Measurements from ENCODE around the gene KCNJ2.

Gene KCNJ2

DNA sequence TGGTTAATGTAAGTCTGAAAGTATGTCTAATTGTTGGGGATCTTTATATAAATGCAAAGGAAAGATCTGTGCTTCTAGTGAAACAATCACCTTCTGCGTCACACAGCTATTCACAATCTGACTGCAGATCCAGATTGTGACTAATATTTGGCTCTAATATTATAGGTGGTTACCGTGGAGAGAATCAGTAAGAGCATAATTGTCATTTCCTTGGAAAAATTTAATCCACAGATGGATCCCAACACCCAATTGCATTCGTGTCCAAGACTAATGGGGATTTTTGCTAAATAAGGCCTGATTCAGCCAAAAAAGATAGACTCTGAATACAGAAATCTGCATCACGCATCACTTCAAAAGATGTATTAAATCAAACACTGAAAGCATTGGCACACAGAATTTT is 2.7 kb upstream of the KCNJ2 start:
- Histone ChIP-seq H3K27me3 (ENCODE audit: insufficient read depth, poor library complexity, severe bottlenecking) (no peaks in the 10 kb centered on the region), H3K27ac (replicated peaks) (no peak overlapping the region), H3K4me3 (replicated peaks; ENCODE audit: insufficient read depth, low read length) (no peak overlapping the region)
- DNase-seq (ENCODE audit: low read depth in 1 of 2, low spot score in 1 of 2) = no peak
- TF ChIP-seq SPI1 (IDR thresholded peaks at IDR 0.05; ENCODE audit: borderline replicate concordance, low read depth) = no peak
- no peak for TF ChIP-seq POLR2AphosphoS5 (IDR thresholded peaks at IDR 0.05; ENCODE audit: low read depth)
- TF ChIP-seq, protein P1, sequence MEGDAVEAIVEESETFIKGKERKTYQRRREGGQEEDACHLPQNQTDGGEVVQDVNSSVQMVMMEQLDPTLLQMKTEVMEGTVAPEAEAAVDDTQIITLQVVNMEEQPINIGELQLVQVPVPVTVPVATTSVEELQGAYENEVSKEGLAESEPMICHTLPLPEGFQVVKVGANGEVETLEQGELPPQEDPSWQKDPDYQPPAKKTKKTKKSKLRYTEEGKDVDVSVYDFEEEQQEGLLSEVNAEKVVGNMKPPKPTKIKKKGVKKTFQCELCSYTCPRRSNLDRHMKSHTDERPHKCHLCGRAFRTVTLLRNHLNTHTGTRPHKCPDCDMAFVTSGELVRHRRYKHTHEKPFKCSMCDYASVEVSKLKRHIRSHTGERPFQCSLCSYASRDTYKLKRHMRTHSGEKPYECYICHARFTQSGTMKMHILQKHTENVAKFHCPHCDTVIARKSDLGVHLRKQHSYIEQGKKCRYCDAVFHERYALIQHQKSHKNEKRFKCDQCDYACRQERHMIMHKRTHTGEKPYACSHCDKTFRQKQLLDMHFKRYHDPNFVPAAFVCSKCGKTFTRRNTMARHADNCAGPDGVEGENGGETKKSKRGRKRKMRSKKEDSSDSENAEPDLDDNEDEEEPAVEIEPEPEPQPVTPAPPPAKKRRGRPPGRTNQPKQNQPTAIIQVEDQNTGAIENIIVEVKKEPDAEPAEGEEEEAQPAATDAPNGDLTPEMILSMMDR (IDR thresholded peaks at IDR 0.05; ENCODE audit: insufficient read depth, low read length) = no peak
- no peak for TF ChIP-seq GABPA (IDR thresholded peaks at IDR 0.05; ENCODE audit: low read depth)

DNA sequence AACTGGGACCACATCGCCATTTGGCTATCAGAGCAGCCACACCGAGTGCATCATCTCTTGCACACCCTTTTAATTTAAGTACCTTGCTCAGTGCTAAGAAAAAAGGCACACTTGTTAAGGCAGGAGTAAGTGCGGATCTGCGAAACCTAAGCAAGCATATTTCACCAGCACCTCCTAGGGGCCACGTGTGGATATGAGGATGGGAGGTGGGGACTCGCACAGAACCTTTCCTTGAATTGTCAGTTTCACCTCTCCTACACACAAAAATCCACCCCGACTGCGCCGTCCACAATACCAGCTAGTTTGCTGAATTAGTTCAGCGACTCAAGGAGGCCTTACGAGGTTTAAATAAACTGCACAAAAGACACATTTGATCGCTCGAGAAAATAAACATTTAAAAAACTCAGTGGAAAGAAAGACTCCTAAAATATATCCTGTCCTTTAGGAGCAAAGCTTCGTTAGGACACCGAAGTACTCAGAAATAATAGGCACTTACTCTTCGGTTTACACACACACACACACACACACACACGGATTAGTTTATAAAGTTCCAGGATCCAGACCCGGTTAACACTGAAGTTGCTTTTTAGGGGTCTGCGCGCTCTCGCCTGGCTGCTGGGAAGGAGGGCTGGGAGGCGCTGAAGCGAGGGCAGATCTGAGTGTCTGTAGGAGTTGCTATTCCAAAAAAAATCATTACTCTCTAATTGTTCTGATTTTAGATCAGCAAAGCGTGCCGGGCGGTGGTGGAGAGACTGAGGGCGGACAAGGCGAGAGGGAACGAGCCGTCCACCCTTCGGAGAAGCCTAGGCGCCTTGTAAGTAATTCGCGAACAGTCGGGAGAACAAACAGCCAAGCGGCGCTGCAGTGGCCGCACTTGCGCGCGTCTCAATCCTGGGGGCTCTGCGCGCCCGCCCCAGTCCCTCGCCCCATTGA is 1.0 kb upstream of the KCNJ2 start:
- H3K27ac ChIP-seq (replicated peaks) = peak overlapping the region; percentile 74
- no peaks in the 10 kb centered on the region for H3K27me3 ChIP-seq (ENCODE audit: insufficient read depth, poor library complexity, severe bottlenecking)
- H3K4me3 ChIP-seq (replicated peaks; ENCODE audit: insufficient read depth, low read length) = peak overlapping the region; percentile 41
- no peak for TF ChIP-seq POLR2AphosphoS5 (IDR thresholded peaks at IDR 0.05; ENCODE audit: low read depth)
- TF ChIP-seq, protein P1 (IDR thresholded peaks at IDR 0.05; ENCODE audit: insufficient read depth, low read length) = peak; percentile 5
- DNase-seq (ENCODE audit: low read depth in 1 of 2, low spot score in 1 of 2) = peak in 1 of 2 experiments; percentile 36

DNA sequence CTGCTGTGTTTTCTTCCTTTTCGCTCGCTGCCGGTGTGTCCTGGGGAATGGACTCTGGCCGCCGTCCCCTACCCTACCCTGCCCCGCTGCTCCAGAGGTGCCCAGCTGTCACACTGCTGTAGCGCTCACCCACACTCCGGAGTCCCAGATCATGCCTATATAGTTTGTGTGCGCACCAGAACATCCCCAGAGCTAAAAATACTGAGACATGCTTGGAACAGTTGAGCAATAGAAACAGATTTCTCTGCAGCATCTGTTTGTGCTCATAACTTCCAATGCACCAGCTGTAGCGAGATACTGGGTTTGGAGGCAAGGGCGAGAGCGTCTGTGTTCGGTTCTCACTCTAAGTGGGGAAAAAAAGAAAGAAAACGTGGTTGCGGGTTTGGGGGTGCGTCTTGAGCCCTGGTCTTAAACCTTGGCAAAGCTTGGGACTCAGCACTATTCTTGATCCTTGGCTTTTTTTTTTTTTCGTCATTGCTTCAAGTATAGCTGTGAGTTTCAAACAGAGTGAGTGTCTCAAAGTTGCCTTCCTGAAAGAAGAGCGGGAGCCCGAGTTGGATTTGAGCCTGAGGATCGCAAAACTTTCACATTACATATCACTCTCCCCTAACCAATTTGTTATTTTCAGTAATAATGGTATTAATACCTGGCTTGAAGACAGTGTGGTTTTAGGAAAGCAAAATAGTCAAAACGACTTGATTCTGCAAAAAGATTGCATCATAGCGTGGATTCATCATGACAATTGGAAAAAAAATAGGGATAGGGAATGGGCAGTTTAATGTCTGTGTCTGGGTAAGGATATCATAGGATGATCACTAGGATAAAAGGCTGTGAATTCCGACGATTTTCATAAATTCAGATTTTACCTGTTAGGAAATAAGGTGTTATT is 621 bp downstream of the KCNJ2 start:
- Histone ChIP-seq H3K27me3 (ENCODE audit: insufficient read depth, poor library complexity, severe bottlenecking) (no peaks in the 10 kb centered on the region), H3K27ac (replicated peaks) (peak overlapping the region; percentile 55), H3K4me3 (replicated peaks; ENCODE audit: insufficient read depth, low read length) (peak overlapping the region; percentile 79)
- DNase-seq (ENCODE audit: low read depth in 1 of 2, low spot score in 1 of 2) = peak; percentile 33 to 36
- TF ChIP-seq POLR2AphosphoS5 (IDR thresholded peaks at IDR 0.05; ENCODE audit: low read depth) = peak; percentile 11; the same call in 1 of the 2 replicates
- TF ChIP-seq, protein P1 (IDR thresholded peaks at IDR 0.05; ENCODE audit: insufficient read depth, low read length) = no peak
- TF ChIP-seq GABPA (IDR thresholded peaks at IDR 0.05; ENCODE audit: low read depth) = no peak
- TF ChIP-seq, protein P2, sequence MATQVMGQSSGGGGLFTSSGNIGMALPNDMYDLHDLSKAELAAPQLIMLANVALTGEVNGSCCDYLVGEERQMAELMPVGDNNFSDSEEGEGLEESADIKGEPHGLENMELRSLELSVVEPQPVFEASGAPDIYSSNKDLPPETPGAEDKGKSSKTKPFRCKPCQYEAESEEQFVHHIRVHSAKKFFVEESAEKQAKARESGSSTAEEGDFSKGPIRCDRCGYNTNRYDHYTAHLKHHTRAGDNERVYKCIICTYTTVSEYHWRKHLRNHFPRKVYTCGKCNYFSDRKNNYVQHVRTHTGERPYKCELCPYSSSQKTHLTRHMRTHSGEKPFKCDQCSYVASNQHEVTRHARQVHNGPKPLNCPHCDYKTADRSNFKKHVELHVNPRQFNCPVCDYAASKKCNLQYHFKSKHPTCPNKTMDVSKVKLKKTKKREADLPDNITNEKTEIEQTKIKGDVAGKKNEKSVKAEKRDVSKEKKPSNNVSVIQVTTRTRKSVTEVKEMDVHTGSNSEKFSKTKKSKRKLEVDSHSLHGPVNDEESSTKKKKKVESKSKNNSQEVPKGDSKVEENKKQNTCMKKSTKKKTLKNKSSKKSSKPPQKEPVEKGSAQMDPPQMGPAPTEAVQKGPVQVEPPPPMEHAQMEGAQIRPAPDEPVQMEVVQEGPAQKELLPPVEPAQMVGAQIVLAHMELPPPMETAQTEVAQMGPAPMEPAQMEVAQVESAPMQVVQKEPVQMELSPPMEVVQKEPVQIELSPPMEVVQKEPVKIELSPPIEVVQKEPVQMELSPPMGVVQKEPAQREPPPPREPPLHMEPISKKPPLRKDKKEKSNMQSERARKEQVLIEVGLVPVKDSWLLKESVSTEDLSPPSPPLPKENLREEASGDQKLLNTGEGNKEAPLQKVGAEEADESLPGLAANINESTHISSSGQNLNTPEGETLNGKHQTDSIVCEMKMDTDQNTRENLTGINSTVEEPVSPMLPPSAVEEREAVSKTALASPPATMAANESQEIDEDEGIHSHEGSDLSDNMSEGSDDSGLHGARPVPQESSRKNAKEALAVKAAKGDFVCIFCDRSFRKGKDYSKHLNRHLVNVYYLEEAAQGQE (IDR thresholded peaks at IDR 0.05; ENCODE audit: insufficient replicate concordance, low read depth) = no peak
- TF ChIP-seq SPI1 (IDR thresholded peaks at IDR 0.05; ENCODE audit: borderline replicate concordance, low read depth) = no peak

DNA sequence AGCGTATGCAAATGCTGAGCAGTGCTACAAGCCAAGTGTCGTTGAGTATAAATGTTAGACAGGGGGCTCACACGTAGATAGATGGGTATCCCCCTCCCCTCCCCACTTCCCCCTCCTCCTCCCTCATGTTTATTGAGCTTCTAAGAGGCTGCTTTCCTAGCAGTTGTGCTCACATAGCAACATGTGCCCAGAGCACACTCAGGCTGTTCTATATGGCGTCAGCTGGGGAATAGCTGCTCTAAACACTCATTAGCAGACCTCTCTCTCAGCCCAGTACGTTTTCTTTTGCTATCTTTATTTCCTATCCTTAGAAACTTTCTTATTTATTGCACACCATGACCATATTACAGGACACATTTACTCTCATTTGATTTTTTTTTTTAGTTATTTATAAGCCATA is 1.8 kb downstream of the KCNJ2 start:
- TF ChIP-seq, protein P1 (IDR thresholded peaks at IDR 0.05; ENCODE audit: insufficient read depth, low read length) = no peak
- TF ChIP-seq GABPA (IDR thresholded peaks at IDR 0.05; ENCODE audit: low read depth) = no peak
- TF ChIP-seq SPI1 (IDR thresholded peaks at IDR 0.05; ENCODE audit: borderline replicate concordance, low read depth) = no peak
- TF ChIP-seq, protein P2 (IDR thresholded peaks at IDR 0.05; ENCODE audit: insufficient replicate concordance, low read depth) = no peak
- TF ChIP-seq POLR2AphosphoS5 (IDR thresholded peaks at IDR 0.05; ENCODE audit: low read depth) = no peak
- Histone ChIP-seq H3K27ac (replicated peaks) (no peak overlapping the region), H3K27me3 (ENCODE audit: insufficient read depth, poor library complexity, severe bottlenecking) (no peaks in the 10 kb centered on the region), H3K4me3 (replicated peaks; ENCODE audit: insufficient read depth, low read length) (no peak overlapping the region)
- DNase-seq (ENCODE audit: low read depth in 1 of 2, low spot score in 1 of 2) = no peak
